GM19238 (cell line): ENCODE results near the gene LRGUK.
"Not testable (repeated sequence)": the region's sequence is repeated elsewhere in the genome, so short reads cannot be mapped to it uniquely, and the experiment has no call there.

Source experiments
- DNase-seq: peaks from one replicate; pipeline ENCODE4 v3.0.0; 2011; ENCODE audit warnings: low spot score; ENCODE audit not compliant: insufficient read length

The LRGUK gene

GRCh38 chr7:134184767-134185166 is 57.6 kb downstream of the LRGUK start:
- no peak for DNase-seq

GRCh38 chr7:134186027-134186426 is 58.9 kb downstream of the LRGUK start:
- DNase-seq, result no peak

- no peak for DNase-seq
Observed at GRCh38 chr7:134186801-134187200, 59.7 kb downstream of the LRGUK start.

GRCh38 chr7:134187893-134188292 is 60.8 kb downstream of the LRGUK start:
- no peak for DNase-seq

GRCh38 chr7:134188311-134188710 is 61.2 kb downstream of the LRGUK start:
- no peak for DNase-seq

GRCh38 chr7:134189559-134189958 is 62.4 kb downstream of the LRGUK start:
- DNase-seq, result no peak

- DNase-seq, result no peak
Observed at GRCh38 chr7:134191876-134192275, 64.7 kb downstream of the LRGUK start.

GRCh38 chr7:134193240-134193639 is 66.1 kb downstream of the LRGUK start:
- DNase-seq, result no peak

- DNase-seq, result no peak
Observed at GRCh38 chr7:134195252-134195651, 68.1 kb downstream of the LRGUK start.

- DNase-seq, result no peak
Observed at GRCh38 chr7:134196439-134196838, 69.3 kb downstream of the LRGUK start.

- no peak for DNase-seq
Observed at GRCh38 chr7:134197345-134197744, 70.2 kb downstream of the LRGUK start.

- no peak for DNase-seq
Observed at GRCh38 chr7:134200970-134201369, 73.8 kb downstream of the LRGUK start.

GRCh38 chr7:134201569-134202261 is 74.6 kb downstream of the LRGUK start:
- DNase-seq, result no peak

GRCh38 chr7:134203186-134203889 is 76.2 kb downstream of the LRGUK start:
- no peak for DNase-seq

- DNase-seq, result no peak
Observed at GRCh38 chr7:134209322-134210015, 82.3 kb downstream of the LRGUK start.

GRCh38 chr7:134210227-134210626 is 83.1 kb downstream of the LRGUK start:
- DNase-seq, result no peak

GRCh38 chr7:134210976-134211663 is 84.0 kb downstream of the LRGUK start:
- no peak for DNase-seq

- DNase-seq, result no peak
Observed at GRCh38 chr7:134211817-134212216, 84.7 kb downstream of the LRGUK start.

- no peak for DNase-seq
Observed at GRCh38 chr7:134212576-134213546, 85.7 kb downstream of the LRGUK start.

GRCh38 chr7:134220236-134220635 is 93.1 kb downstream of the LRGUK start:
- no peak for DNase-seq

GRCh38 chr7:134231296-134231695 is 104.2 kb downstream of the LRGUK start:
- not testable (repeated sequence) for DNase-seq
